HG03196 (cell line): ENCODE measurements around the gene PDCD1LG2.
"Not testable (repeated sequence)": the region's sequence is repeated elsewhere in the genome, so short reads cannot be mapped to it uniquely, and the experiment has no call there.

Experiments
- ATAC-seq: cut with Tn5 transposase; IDR thresholded peaks from one replicate; pipeline ENCODE4 v1.9.1; 2021; ENCODE audit not compliant: unreplicated experiment

The PDCD1LG2 gene

DNA sequence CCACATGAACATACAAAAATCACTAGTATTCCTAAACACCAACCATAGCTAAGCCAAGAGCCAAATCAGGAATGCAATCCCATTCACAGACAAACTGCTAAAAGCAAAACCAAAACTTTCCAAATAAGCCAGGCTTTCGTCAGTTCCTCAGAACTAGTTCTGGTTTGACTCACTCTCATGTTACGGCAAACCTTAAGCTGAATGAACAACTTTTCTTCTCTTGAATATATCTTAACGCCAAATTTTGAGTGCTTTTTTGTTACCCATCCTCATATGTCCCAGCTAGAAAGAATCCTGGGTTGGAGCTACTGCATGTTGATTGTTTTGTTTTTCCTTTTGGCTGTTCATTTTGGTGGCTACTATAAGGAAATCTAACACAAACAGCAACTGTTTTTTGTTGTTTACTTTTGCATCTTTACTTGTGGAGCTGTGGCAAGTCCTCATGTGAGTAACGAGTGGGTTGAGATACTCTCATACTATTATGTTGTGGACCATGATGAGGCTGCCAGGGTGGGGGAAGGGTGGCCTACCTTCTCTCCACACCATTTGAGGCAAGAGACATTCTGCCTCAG, at the start of gene PDCD1LG2:
TSS of gene PDCD1LG2 (plus strand) at position 172 of the 572 bp plus-strand sequence. CDS start 12,016 bp downstream, outside the sequence.
- peak; percentile 66 for ATAC-seq

DNA sequence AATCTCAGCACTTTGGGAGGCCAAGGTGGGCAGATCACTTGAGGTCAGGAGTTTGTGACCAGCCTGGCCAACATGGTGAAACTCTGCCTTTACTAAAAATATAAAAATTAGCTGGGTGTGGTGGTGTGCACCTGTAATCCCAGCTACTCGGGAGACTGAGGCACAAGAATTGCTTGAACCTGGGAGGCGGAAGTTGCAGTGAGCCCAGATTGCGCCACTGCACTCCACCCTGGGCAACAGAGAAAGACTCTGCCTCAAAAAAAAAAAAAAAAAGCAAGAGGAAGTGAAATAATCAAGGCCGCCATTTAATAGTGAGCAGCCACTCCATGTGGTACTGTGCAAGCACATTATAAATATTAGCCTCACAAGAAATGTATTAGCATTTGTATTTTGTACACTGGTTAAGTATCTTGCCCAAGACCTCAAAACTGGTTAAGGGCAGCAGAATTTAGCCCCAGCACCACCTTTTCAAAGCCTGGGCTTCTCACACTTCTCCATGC, 45.5 kb upstream of the PDCD1LG2 start:
- ATAC-seq: not testable (repeated sequence)

DNA sequence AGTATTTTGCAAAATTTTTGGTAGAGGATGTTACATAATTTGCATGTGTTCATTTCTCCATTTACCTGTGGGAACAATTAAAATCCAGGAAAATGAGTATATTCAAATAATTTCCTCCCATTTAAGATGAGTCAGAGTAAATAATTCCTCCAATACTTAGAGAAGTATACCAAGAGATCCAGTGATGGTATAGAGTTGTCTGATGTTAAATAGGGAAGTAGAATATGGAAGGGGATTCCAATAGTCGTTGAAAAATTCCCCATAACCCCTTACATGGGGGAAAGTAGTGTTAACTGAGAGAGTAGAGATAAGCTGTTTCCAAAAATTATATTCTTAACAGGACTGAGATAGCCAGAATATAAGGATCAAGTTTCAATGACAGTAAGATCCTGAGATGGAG, 44.3 kb upstream of the PDCD1LG2 start:
- ATAC-seq: no peak

DNA sequence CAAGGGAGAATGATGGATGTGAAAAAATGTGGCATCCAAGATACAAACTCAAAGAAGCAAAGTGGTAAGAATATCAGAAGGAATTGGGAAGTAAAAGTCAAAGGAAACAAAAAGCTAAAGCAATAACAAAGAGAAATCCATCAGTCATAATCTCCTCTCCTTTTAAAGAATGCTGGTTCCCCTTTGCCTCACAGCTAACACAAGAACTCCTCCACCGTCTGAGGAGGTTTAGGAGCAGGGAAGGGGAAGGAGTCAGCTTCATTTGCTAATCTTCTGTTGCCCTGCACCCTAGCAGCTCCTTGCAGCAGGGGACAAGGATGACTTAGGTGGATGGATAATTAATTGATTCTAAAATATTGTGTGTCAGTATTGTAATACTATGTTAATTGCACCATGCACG, 43.6 kb upstream of the PDCD1LG2 start:
- ATAC-seq: no peak

DNA sequence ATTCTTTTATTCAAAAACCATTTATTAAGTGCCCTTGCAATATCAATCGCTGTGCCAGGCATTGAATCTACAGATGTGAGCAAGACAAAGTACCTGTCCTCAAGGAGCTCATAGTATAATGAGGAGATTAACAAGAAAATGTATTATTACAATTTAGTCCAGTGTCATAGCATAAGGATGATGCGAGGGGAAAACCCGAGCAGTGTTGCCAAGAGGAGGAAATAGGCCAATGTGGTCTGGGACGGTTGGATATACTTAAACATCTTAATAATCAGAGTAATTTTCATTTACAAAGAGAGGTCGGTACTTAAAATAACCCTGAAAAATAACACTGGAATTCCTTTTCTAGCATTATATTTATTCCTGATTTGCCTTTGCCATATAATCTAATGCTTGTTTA, 41.5 kb upstream of the PDCD1LG2 start:
- no peak for ATAC-seq

DNA sequence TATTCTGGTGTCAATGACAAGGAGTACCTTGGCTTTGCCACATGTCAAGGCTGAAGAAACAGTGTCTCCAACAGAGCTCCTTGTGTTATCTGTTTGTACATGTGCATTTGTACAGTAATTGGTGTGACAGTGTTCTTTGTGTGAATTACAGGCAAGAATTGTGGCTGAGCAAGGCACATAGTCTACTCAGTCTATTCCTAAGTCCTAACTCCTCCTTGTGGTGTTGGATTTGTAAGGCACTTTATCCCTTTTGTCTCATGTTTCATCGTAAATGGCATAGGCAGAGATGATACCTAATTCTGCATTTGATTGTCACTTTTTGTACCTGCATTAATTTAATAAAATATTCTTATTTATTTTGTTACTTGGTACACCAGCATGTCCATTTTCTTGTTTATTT, 40.2 kb upstream of the PDCD1LG2 start:
- ATAC-seq: no peak

DNA sequence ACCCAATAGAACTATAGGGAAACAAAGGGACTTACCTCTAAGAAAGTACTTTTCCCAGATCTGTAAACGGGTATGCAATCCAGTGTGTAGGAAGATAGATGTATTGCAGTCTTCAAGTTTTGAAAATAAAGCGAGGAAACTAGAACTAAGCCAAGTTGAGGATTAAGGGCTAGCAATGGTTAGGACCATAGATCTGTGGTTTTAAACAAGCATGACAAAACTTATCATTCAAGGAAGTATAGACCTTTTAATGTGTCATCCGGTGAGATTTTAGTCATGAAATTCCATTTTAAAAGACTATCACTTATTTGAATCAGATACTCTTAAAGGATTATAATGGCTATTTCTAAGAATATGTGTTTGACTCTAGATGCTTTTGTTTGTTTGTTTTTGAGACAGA, 39.5 kb upstream of the PDCD1LG2 start:
- no peak for ATAC-seq

DNA sequence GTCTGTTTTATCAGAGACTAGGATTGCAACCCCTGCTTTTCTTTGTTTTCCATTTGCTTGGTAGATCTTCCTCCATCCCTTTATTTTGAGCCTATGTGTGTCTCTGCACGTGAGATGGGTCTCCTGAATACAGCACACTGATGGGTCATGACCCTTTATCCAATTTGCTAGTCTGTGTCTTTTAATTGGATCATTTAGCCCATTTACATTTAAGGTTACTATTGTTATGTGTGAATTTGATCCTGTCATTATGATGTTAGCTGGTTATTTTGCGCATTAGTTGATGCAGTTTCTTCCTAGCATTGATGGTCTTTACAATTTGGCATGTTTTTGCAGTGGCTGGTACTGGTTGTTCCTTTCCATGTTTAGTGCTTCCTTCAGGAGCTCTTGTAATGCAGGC, 34.7 kb upstream of the PDCD1LG2 start:
- ATAC-seq: not testable (repeated sequence)

DNA sequence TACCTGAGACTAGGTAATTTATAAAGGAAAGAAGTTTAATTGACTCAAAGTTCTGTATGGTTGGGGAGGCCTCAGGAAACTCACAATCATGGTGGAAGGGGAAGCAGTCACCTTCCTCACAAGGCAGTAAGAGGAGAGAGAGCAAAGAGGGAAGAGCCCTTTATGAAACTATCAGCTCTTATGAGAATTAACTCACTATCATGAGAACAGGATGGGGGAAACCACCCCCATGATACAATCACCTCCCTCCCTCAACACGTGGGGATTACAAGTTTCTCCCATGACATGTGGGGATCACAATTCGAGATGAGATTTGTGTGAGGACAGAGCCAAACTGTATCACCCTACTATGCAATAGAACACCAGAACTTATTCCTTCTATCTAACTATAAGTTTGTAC, 32.1 kb upstream of the PDCD1LG2 start:
- no peak for ATAC-seq

DNA sequence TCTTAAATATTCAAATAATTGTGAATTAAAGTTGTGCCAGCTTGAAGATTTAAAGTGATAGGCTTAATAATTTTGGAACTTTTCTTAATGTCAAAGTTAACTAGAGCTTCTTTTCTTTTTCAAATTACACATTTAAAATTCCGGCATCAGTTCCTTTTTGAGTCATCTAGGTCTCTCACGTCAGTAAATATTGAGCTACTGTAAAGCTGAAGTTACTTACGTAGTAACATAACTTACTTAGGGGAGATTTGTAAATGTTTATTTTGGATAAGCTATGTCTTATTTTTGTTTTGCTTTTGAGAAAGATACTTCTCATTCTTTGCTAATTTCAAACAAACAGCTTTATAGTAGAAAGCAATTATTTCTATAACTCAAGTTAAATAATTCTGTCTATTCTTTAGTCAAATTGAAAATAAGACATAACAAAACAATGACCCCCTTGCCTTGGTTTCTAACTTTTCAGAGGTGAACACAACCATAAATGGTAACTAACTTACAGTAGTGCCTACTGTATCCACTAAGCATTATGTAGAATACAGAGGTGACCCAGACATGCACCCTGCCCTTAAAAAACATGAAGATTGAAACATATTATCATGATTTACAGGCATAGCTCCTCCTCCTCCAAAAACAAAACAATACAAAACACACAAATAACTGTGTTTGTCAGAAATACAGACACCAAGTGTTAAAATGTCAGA, 30.2 kb upstream of the PDCD1LG2 start:
- peak; percentile 52 for ATAC-seq

DNA sequence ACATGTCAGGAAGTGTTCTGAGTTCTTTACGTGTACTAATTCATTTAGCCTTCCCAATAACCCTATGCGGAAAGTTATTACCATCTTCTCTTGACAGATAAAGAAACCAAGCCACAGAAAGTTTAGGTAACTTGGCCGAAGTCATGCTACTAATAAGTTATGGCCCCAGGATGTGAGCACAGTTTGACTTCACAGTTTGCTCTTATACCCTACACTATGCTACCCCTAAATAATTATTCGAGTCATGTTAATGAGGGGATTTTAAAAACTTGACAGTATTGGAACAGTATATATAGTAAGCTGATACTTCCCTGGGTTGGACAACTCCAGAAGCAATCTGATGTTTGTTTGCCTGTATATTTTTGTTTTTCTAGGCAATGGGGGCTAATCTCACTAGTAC, 29.4 kb upstream of the PDCD1LG2 start:
- no peak for ATAC-seq

DNA sequence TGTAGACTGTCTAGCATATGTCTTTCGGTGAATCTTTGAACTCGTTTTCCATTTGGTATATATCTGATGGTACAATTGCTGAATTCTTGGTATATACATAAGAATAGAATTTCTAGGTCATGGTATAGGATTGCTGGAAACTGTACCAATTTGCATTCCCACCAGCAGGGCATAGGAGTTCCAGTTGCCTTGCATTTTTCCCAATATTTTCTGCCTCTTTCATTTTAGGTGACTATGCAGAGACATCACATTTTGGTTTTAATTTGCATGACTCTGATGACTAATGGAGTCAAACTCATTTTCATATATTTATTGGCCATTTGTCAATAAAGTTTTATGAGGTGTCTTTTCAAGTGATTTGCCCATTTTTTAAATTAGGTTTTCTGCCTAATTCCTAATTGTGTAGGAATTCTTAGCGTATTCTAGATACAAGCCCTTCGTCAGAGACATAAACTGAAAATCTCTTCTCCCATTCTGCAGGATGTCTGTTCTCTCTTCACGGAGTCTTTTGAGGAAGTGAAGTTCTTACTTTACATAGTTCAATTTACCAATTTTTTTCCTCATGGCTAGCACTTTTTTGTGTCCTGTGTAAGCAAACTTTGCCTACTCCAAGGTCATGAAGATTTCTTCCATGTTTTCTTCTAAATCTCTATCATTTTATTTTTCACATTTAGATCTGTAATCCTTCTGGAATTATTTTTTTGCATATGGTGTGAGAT, 28.9 kb upstream of the PDCD1LG2 start:
- ATAC-seq: no peak

DNA sequence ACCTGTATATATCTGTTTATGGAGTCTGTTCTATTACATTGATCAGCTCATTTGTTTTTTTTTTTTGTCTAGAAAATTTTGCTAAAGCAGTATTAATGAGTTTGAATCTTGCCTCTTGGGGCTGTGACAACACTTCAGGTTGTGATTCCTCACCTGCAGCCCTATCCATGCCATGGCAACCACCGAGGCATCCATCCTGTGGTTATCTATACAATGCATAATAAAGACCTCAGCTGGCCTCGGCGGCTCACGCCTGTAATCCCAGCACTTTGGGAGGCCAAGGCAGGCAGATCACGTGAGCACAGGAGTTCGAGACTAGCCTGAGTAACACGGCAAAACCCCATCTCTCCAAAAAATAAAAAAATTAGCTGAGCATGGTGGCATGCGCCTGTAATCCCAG, 28.1 kb upstream of the PDCD1LG2 start:
- no peak for ATAC-seq

DNA sequence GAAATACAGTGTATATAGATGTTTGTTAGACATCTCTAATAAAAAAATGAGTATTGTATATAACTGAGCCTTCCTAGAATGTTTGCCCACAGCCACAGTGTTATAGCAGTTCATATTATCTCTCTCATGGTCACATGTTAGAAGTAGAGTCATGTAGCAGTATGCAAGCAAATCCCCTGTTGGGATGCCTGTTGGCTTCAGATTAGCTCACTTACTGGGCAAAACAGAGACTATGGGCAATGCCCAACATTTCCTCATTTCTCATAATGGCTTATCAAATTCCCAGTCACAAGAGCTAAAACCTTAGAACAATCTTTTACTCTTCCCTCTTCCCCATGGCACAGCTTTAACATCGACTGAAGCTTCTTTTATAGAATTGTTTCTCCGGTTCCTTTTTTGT, 27.0 kb upstream of the PDCD1LG2 start:
- no peak for ATAC-seq

DNA sequence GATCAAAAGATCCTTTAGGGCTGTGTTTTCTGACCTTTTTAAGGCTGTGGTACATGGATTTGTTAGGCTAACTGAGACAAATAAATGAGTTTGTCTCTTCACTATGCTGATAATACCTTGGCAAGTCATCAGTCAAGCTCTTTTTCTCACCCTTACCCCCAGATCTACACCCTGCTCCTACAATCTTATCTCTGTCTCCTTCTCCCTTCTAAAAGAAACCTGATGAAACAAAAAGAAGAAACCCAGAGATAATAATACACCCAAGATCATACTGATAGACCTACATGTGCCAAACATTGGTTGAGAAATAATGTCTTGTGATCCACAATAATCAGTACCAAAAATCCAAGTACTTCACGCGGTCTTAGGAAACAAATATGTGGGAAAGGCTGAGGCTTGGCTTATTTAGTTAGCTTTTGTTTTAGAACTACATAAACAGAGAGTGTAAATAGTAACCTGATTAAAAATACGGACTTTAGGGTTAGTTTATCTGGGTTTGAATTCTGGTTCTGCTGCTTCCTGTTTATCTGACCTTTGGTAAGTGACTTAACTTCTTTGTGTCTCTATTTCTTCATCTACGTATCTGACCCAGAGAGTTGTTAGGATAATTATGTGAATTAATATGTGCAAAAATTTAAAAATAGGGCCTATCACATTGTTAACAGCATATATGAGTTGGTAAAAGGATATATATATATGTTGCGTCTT, 24.8 kb upstream of the PDCD1LG2 start:
- no peak for ATAC-seq

DNA sequence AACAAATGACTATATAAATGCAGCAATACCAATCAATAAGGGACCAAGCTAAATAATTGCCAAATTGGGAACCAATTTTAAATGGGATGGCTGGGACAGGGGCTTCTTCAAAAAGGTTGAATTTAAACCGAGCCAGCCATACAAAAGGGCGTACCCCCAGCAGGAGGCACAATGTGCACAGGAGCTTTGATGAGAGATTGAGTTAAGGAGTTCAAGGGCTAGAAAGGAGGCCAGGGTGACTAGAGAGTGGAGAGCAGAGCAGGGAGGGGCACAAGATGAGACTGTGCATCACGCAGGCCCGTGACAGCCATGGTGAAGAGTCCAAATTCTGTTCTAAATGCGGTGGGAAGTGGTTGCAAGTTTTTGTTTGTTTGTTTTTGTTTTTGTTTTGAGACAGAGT, 23.3 kb upstream of the PDCD1LG2 start:
- no peak for ATAC-seq

DNA sequence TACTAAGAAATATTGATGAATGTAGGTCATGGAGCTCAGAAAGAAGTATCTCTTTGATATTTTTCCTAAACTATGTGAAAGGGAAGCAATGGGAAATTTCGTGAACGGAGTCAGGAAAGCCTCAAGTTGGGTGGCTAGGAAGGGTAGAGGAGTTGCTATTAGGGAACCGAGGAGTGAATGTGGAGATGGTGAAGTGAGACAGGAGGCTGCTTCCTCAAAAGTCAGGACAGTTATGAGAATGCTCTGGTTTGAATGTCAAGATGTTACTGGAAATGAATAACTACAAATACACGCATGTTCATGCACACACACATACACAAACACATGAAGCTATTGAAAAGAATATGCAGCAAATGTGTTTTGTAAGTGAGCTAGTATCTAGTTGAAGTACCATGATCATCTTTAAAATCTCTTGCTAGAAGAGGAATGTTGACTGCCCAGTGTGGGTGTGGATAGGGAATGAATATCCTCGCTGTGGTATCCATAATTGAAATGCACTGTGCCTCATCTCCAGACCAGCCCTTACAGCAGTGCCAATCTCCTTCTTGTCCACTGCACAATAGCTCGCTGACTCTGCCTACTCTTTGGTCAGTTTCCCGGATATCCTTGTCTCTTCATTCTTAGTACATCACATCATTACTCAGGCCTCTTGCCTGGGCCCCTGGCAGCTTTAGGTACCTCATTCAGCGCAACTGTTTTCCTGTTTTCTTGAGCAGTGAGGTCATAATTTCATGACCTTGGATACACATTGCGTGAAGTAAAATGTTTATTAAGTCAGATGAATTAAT, 21.9 kb upstream of the PDCD1LG2 start:
- no peak for ATAC-seq

DNA sequence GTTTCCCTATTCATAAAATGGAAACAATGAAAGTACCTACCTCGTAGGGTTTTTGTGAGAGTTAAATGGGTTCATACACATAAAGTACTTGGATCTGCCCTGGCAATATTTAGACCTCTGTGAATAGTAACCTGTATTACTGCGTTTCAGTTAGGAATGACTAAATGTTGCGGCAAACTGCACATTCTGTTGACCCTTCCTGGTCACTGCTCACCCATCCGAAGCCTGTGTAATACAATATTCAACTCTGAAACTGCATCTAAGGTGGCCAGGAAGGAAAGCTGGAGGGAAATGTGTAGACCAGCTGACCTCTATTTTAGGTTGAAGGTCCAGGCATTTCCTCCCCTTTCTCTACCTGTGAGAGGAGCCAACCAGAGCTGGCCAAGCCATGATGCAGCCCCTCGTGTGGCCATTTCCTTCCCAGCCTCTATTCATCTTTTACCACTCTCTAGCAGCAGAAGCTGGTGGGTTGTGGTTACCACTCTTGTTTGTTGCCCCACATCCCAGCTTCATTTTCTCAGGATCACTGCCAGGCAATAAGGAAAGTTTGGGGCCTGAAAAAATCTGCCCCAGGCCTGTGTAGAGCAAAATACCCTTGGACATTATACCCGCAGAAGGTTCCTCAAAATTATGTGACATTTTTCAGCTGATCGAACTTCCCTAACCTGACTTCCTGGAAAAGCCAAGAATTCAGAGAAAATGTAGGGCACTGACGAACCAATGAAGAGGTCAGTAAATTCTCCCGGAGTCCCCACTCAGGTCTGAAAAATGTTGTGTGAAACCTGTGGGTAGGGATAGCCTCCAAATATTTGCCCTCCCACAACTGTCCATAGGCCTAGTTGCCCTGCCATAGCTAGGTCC, 20.5 kb upstream of the PDCD1LG2 start:
- no peak for ATAC-seq

DNA sequence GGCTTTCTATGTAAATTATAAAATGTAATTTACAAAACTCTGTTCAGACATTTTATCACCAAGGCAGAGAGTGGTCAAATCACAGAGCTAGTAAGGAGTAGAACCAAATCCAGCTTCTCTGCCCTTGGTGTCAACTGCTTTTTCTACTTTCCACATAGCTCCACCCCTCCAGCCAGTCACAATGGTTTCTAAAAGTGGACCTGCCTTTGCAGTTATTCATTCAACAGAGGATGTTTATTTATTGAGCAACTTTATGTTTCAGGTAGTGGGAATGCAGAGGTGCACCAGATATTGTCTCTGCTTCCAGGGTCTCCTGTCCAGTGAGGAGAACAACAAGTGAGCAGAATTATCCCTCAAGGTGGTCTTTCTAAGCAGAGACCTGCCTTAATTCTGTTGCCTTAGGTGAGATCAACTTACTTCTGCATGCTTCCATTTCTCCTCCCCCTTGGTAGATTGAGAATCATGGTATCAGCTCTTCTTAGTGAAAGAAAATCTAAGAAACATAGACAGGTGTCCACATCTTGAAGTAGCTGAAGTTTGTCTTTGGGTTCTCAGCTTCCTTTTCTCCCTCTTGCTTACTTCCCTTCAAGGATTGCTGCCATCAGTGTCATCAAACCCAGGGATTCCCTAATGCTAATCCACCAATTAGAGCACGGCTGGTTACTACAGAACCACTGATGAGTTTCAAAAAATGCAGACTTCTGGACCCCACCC, 17.2 kb upstream of the PDCD1LG2 start:
- ATAC-seq: no peak
